WTC11 (cell line): ENCODE results near the gene PLA2G4F. TPM values are rescaled to one million over a fixed set of nuclear protein-coding genes. Genes with fewer than 3 reads are reported as not detected.

Experiments used
- ATAC-seq: fragments of 200-7000 bp; cut with Tn5 transposase; 2 replicates; pipeline ENCODE4 v1.10.0; 2021; ENCODE audit warnings: mild to moderate bottlenecking, moderate library complexity
- CTCF ChIA-PET: fragments of 300-600 bp; sonication (Branson Sonifier 250); formaldehyde crosslinking; loops from one replicate; lab custom pipeline; 2021; ENCODE audit warnings: antibody characterized with exemption; lab: Charles Lee
- POLR2A ChIA-PET: fragments of 350-600 bp; sonication (Branson Sonifier 250); formaldehyde crosslinking; loops from one replicate; lab custom pipeline; 2021; ENCODE audit warnings: antibody characterized with exemption; lab: Charles Lee
- DNase-seq: peaks from one replicate; pipeline ENCODE4 v3.0.0; 2021; ENCODE audit warnings: low spot score
- H3K27ac Mint-ChIP-seq: 2 replicates; pipeline ENCODE4 v1.8.0; 2021; ENCODE audit warnings: mixed read lengths
- H3K27me3 Mint-ChIP-seq: 2 replicates; pipeline ENCODE4 v1.8.0; 2021; ENCODE audit warnings: low read depth, mild to moderate bottlenecking, moderate library complexity, mixed read lengths
- H3K36me3 Mint-ChIP-seq: 2 replicates; pipeline ENCODE4 v1.8.0; 2021; ENCODE audit warnings: mixed read lengths
- H3K4me1 Mint-ChIP-seq: 2 replicates; pipeline ENCODE4 v1.8.0; 2022; ENCODE audit warnings: mixed read lengths
- H3K4me3 Mint-ChIP-seq: 2 replicates; pipeline ENCODE4 v1.8.0; 2021; ENCODE audit warnings: mild to moderate bottlenecking, moderate library complexity, mixed read lengths
- H3K9me3 Mint-ChIP-seq: 2 replicates; pipeline ENCODE4 v1.8.0; 2021; ENCODE audit warnings: mixed read lengths
- AFF4 ChIP-seq: sonication (generic); formaldehyde crosslinking; IDR thresholded peaks from 2 replicates; pipeline ENCODE4 v1.8.1; 2023; ENCODE audit warnings: mild to moderate bottlenecking, missing genetic modification reagents, borderline replicate concordance
- EMX1 ChIP-seq: fragments of 250-450 bp; sonication (Bioruptor Pico); IDR thresholded peaks from 2 replicates; pipeline ENCODE4 v1.8.0; 2021; ENCODE audit warnings: mild to moderate bottlenecking
- ERG ChIP-seq: fragments of 250-450 bp; sonication (Bioruptor Pico); IDR thresholded peaks from 2 replicates; pipeline ENCODE4 v1.8.0; 2021; ENCODE audit warnings: mild to moderate bottlenecking
- ETV6 ChIP-seq: sonication (generic); formaldehyde crosslinking; IDR thresholded peaks from 2 replicates; pipeline ENCODE4 v1.8.1; 2022; ENCODE audit warnings: mild to moderate bottlenecking, missing genetic modification reagents
- FOXP1 ChIP-seq: sonication (generic); formaldehyde crosslinking; IDR thresholded peaks from 2 replicates; pipeline ENCODE4 v1.8.0; 2022; ENCODE audit warnings: missing genetic modification reagents, mild to moderate bottlenecking, moderate library complexity, borderline replicate concordance
- GABPB1 ChIP-seq: sonication (generic); formaldehyde crosslinking; IDR thresholded peaks from 2 replicates; pipeline ENCODE4 v1.8.1; 2023; ENCODE audit warnings: mild to moderate bottlenecking, missing genetic modification reagents
- GRHL2 ChIP-seq: fragments of 250-450 bp; sonication (Bioruptor Pico); IDR thresholded peaks from 2 replicates; pipeline ENCODE4 v1.8.0; 2022; ENCODE audit warnings: mild to moderate bottlenecking, moderate library complexity; ENCODE audit not compliant: insufficient replicate concordance, severe bottlenecking
- IRF2 ChIP-seq: sonication (generic); formaldehyde crosslinking; IDR thresholded peaks from 2 replicates; pipeline ENCODE4 v1.8.0; 2022; ENCODE audit warnings: low read depth, missing genetic modification reagents, borderline replicate concordance
- KAT7 ChIP-seq: sonication (generic); formaldehyde crosslinking; IDR thresholded peaks from 2 replicates; pipeline ENCODE4 v1.8.1; 2023; ENCODE audit warnings: missing genetic modification reagents, mild to moderate bottlenecking, borderline replicate concordance
- MXD4 ChIP-seq: fragments of 250-450 bp; sonication (Bioruptor Pico); IDR thresholded peaks from 2 replicates; pipeline ENCODE4 v1.8.0; 2021; ENCODE audit warnings: mild to moderate bottlenecking, moderate library complexity, borderline replicate concordance
- MYBL2 ChIP-seq: sonication (generic); formaldehyde crosslinking; IDR thresholded peaks from 2 replicates; pipeline ENCODE4 v1.8.1; 2023; ENCODE audit warnings: mild to moderate bottlenecking, moderate library complexity, missing genetic modification reagents
- NR1H2 ChIP-seq: sonication (generic); formaldehyde crosslinking; IDR thresholded peaks from 2 replicates; pipeline ENCODE4 v1.9.0; 2021; ENCODE audit warnings: mild to moderate bottlenecking, moderate library complexity, missing genetic modification reagents
- SMAD3 ChIP-seq: sonication (generic); formaldehyde crosslinking; IDR thresholded peaks from 2 replicates; pipeline ENCODE4 v1.8.0; 2022; ENCODE audit warnings: missing genetic modification reagents, mild to moderate bottlenecking, borderline replicate concordance
- TCF7 ChIP-seq: sonication (generic); formaldehyde crosslinking; IDR thresholded peaks from 2 replicates; pipeline ENCODE4 v1.8.0; 2022; ENCODE audit warnings: mild to moderate bottlenecking, low read depth, missing genetic modification reagents, moderate library complexity
- ZNF232 ChIP-seq: sonication (generic); formaldehyde crosslinking; IDR thresholded peaks from 2 replicates; pipeline ENCODE4 v1.8.0; 2022; ENCODE audit warnings: mild to moderate bottlenecking, missing genetic modification reagents
- ZNF263 ChIP-seq: sonication (generic); formaldehyde crosslinking; IDR thresholded peaks from 2 replicates; pipeline ENCODE4 v1.8.1; 2022; ENCODE audit warnings: low read depth, mild to moderate bottlenecking, moderate library complexity, missing genetic modification reagents
- ZNF317 ChIP-seq: sonication (generic); formaldehyde crosslinking; IDR thresholded peaks from 2 replicates; pipeline ENCODE4 v1.8.1; 2023; ENCODE audit warnings: low read depth, mild to moderate bottlenecking, moderate library complexity, missing genetic modification reagents, borderline replicate concordance
- ZNF396 ChIP-seq: fragments of 250-450 bp; sonication (Bioruptor Pico); IDR thresholded peaks from 2 replicates; pipeline ENCODE4 v1.8.0; 2021; ENCODE audit warnings: mild to moderate bottlenecking, moderate library complexity, borderline replicate concordance
- ZNF425 ChIP-seq: fragments of 250-450 bp; sonication (Bioruptor Pico); conservative IDR thresholded peaks from 2 replicates; pipeline ENCODE4 v1.9.0; 2021; ENCODE audit warnings: mild to moderate bottlenecking
- total RNA-seq: library from RNA; stranded (reverse); gene quantifications from 3 replicates; pipeline ENCODE4 v1.2.3, GENCODE V29; 2021
- TF ChIP-seq, protein P1 (sequence below): sonication (generic); formaldehyde crosslinking; IDR thresholded peaks from 2 replicates; pipeline ENCODE4 v1.8.1; 2023; ENCODE audit warnings: mild to moderate bottlenecking, missing genetic modification reagents
- TF ChIP-seq, protein P2 (sequence below): sonication (generic); formaldehyde crosslinking; conservative IDR thresholded peaks from 2 replicates; pipeline ENCODE4 v1.8.1; 2023; ENCODE audit warnings: mild to moderate bottlenecking, low read depth, missing genetic modification reagents, moderate library complexity
- TF ChIP-seq, protein P3 (sequence below): sonication (generic); formaldehyde crosslinking; IDR thresholded peaks from 2 replicates; pipeline ENCODE4 v1.8.1; 2023; ENCODE audit warnings: mild to moderate bottlenecking, moderate library complexity, missing genetic modification reagents
- TF ChIP-seq, protein P4 (sequence below): sonication (generic); formaldehyde crosslinking; IDR thresholded peaks from 2 replicates; pipeline ENCODE4 v1.8.1; 2022; ENCODE audit warnings: low read depth, missing genetic modification reagents, borderline replicate concordance

The PLA2G4F gene
- total RNA-seq, 1 experiment from 2014 or later: 0.11 TPM

- no peak for TF ChIP-seq AFF4 (CRISPR knock-in tag)
- no peak for TF ChIP-seq ZNF232 (CRISPR knock-in tag)
- no peak for TF ChIP-seq FOXP1
- no peak for TF ChIP-seq SMAD3
- TF ChIP-seq, protein P1, sequence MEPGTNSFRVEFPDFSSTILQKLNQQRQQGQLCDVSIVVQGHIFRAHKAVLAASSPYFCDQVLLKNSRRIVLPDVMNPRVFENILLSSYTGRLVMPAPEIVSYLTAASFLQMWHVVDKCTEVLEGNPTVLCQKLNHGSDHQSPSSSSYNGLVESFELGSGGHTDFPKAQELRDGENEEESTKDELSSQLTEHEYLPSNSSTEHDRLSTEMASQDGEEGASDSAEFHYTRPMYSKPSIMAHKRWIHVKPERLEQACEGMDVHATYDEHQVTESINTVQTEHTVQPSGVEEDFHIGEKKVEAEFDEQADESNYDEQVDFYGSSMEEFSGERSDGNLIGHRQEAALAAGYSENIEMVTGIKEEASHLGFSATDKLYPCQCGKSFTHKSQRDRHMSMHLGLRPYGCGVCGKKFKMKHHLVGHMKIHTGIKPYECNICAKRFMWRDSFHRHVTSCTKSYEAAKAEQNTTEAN: no peak
- no peak for TF ChIP-seq TCF7 (CRISPR knock-in tag)
- TF ChIP-seq EMX1 (CRISPR knock-in tag): no peak
- no peak for TF ChIP-seq MYBL2 (CRISPR knock-in tag)
- no peak for TF ChIP-seq GRHL2 (CRISPR knock-in tag)
- no peak for TF ChIP-seq ZNF425 (CRISPR knock-in tag)
Observed at GRCh38 chr15:42185801-42186200, 29.4 kb upstream of the PLA2G4F start (continued).

GRCh38 chr15:42184736-42185135 lies 28.3 kb upstream of the PLA2G4F start:
- TF ChIP-seq ERG (CRISPR knock-in tag) (no peak), KAT7 (no peak), NR1H2 (CRISPR knock-in tag) (no peak), ZNF317 (CRISPR knock-in tag) (no peak), ZNF396 (CRISPR knock-in tag) (no peak), IRF2 (no peak), MXD4 (CRISPR knock-in tag) (no peak), ZNF263 (CRISPR knock-in tag) (no peak), ETV6 (CRISPR knock-in tag) (no peak), GABPB1 (CRISPR knock-in tag) (no peak)
- TF ChIP-seq, protein P2, sequence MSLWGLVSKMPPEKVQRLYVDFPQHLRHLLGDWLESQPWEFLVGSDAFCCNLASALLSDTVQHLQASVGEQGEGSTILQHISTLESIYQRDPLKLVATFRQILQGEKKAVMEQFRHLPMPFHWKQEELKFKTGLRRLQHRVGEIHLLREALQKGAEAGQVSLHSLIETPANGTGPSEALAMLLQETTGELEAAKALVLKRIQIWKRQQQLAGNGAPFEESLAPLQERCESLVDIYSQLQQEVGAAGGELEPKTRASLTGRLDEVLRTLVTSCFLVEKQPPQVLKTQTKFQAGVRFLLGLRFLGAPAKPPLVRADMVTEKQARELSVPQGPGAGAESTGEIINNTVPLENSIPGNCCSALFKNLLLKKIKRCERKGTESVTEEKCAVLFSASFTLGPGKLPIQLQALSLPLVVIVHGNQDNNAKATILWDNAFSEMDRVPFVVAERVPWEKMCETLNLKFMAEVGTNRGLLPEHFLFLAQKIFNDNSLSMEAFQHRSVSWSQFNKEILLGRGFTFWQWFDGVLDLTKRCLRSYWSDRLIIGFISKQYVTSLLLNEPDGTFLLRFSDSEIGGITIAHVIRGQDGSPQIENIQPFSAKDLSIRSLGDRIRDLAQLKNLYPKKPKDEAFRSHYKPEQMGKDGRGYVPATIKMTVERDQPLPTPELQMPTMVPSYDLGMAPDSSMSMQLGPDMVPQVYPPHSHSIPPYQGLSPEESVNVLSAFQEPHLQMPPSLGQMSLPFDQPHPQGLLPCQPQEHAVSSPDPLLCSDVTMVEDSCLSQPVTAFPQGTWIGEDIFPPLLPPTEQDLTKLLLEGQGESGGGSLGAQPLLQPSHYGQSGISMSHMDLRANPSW (CRISPR knock-in tag): no peak
- TF ChIP-seq, protein P3, sequence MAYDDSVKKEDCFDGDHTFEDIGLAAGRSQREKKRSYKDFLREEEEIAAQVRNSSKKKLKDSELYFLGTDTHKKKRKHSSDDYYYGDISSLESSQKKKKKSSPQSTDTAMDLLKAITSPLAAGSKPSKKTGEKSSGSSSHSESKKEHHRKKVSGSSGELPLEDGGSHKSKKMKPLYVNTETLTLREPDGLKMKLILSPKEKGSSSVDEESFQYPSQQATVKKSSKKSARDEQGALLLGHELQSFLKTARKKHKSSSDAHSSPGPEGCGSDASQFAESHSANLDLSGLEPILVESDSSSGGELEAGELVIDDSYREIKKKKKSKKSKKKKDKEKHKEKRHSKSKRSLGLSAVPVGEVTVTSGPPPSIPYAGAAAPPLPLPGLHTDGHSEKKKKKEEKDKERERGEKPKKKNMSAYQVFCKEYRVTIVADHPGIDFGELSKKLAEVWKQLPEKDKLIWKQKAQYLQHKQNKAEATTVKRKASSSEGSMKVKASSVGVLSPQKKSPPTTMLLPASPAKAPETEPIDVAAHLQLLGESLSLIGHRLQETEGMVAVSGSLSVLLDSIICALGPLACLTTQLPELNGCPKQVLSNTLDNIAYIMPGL (CRISPR knock-in tag): no peak
- TF ChIP-seq, protein P4, sequence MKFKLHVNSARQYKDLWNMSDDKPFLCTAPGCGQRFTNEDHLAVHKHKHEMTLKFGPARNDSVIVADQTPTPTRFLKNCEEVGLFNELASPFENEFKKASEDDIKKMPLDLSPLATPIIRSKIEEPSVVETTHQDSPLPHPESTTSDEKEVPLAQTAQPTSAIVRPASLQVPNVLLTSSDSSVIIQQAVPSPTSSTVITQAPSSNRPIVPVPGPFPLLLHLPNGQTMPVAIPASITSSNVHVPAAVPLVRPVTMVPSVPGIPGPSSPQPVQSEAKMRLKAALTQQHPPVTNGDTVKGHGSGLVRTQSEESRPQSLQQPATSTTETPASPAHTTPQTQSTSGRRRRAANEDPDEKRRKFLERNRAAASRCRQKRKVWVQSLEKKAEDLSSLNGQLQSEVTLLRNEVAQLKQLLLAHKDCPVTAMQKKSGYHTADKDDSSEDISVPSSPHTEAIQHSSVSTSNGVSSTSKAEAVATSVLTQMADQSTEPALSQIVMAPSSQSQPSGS (CRISPR knock-in tag): no peak
- no peaks in the 10 kb centered on the region for H3K9me3 Mint-ChIP-seq
- ChIA-PET CTCF (no interaction called here), POLR2A (no interaction called here)
- no peak for DNase-seq
- no peaks in the 10 kb centered on the region for H3K27me3 Mint-ChIP-seq
- peaks cover 61% of the 10 kb centered on the region for H3K36me3 Mint-ChIP-seq
- ATAC-seq: no peak
- H3K4me1 Mint-ChIP-seq: no peaks in the 10 kb centered on the region
- no peak overlapping the region for H3K4me3 Mint-ChIP-seq
- no peak overlapping the region for H3K27ac Mint-ChIP-seq
